Measurements from ENCODE around the gene BTBD18.

- TF ChIP-seq POLR2A (IDR thresholded peaks at IDR 0.05; ENCODE audit: low read depth, low read length) (no peak), EZH2 (IDR thresholded peaks at IDR 0.05; ENCODE audit: borderline replicate concordance, control insufficient read depth, low read depth, low read length) (no peak)
Measured at GRCh38 chr11:57764566-57764965, 12.9 kb upstream of the BTBD18 start.
